IMR-90 (cell line): ENCODE results near the gene FCMR. TPM values are rescaled to one million over a fixed set of nuclear protein-coding genes. Genes with fewer than 3 reads are reported as not detected.
A peak's percentile ranks its signal among the peaks of the same experiment; 100 is the strongest.

Source experiments
- ATAC-seq: fragments of 200-7000 bp; cut with Tn5 transposase; 2 replicates; pipeline ENCODE4 v1.9.1; 2020; ENCODE audit warnings: low read depth, mild to moderate bottlenecking, moderate library complexity
- BruUV-seq: library from RNA; stranded (reverse); fragments of 400-500 nt; replicated peaks from 2 replicates; lab custom pipeline; 2021; lab: Mats Ljungman, UMichigan
- CTCF ChIA-PET: fragments of 300-600 bp; formaldehyde crosslinking; extraction: SDS; loops from one replicate; lab custom pipeline; 2021; ENCODE audit warnings: antibody characterized with exemption; lab: Yijun Ruan, JAX
- POLR2A ChIA-PET: fragments of 300-600 bp; sonication (Branson Sonifier 250); formaldehyde crosslinking; loops from one replicate; lab custom pipeline; 2022; ENCODE audit warnings: antibody characterized with exemption; ENCODE audit not compliant: unreplicated experiment; lab: Charles Lee
- DNase-seq: peaks from one replicate; pipeline ENCODE4 v3.0.0; 2013
- H2AFZ ChIP-seq: replicated peaks from 2 replicates; pipeline ENCODE3; 2013; ENCODE audit warnings: low read length, mild to moderate bottlenecking; ENCODE audit not compliant: poor library complexity
- H2AK5ac ChIP-seq: 2 replicates; pipeline ENCODE4 v1.6.1; 2013; ENCODE audit warnings: low read depth, low read length, inconsistent platforms
- H2AK9ac ChIP-seq: replicated peaks from 2 replicates; pipeline ENCODE3; 2013; ENCODE audit warnings: mild to moderate bottlenecking, low read depth, low read length, moderate library complexity; ENCODE audit not compliant: poor library complexity
- H2BK120ac ChIP-seq: 2 replicates; pipeline ENCODE4 v1.6.1; 2013; ENCODE audit warnings: low read depth, low read length, inconsistent platforms
- H2BK15ac ChIP-seq: 3 replicates; pipeline ENCODE4 v1.6.1; 2013; ENCODE audit warnings: low read depth, low read length, inconsistent platforms
- H2BK20ac ChIP-seq: 2 replicates; pipeline ENCODE4 v1.6.1; 2013; ENCODE audit warnings: low read depth, mild to moderate bottlenecking, inconsistent platforms, low read length, moderate library complexity
- H2BK5ac ChIP-seq: 2 replicates; pipeline ENCODE4 v1.6.1; 2013; ENCODE audit warnings: mild to moderate bottlenecking, low read depth, low read length, inconsistent platforms; ENCODE audit not compliant: poor library complexity, severe bottlenecking
- H3K14ac ChIP-seq: replicated peaks from 2 replicates; pipeline ENCODE4 v1.6.1; 2013; ENCODE audit warnings: low read depth, low read length, inconsistent platforms
- H3K18ac ChIP-seq: 2 replicates; pipeline ENCODE4 v1.6.1; 2013; ENCODE audit warnings: low read depth, low read length, control low read depth
- H3K23ac ChIP-seq: 2 replicates; pipeline ENCODE4 v1.6.1; 2013; ENCODE audit warnings: low read depth, low read length, inconsistent platforms
- H3K27ac ChIP-seq: 2 replicates; pipeline ENCODE4 v1.5.1; 2013; ENCODE audit warnings: mild to moderate bottlenecking, control low read depth, low read length; ENCODE audit not compliant: insufficient read depth
- H3K27me3 ChIP-seq: 2 replicates; pipeline ENCODE4 v1.6.1; 2013; ENCODE audit warnings: low read length; ENCODE audit not compliant: control insufficient read depth, insufficient read depth
- H3K36me3 ChIP-seq: 2 replicates; pipeline ENCODE4 v1.6.1; 2013; ENCODE audit warnings: low read length, mixed read lengths; ENCODE audit not compliant: control insufficient read depth, insufficient read depth
- H3K4ac ChIP-seq: 2 replicates; pipeline ENCODE4 v1.6.1; 2013; ENCODE audit warnings: low read depth, low read length, inconsistent platforms
- H3K4me1 ChIP-seq: 2 replicates; pipeline ENCODE4 v1.6.1; 2013; ENCODE audit warnings: low read length, mixed read lengths; ENCODE audit not compliant: control insufficient read depth, insufficient read depth
- H3K4me2 ChIP-seq: 2 replicates; pipeline ENCODE4 v1.6.1; 2013; ENCODE audit warnings: low read depth, mild to moderate bottlenecking, control low read depth, low read length, moderate library complexity
- H3K4me3 ChIP-seq: 2 replicates; pipeline ENCODE4 v1.5.1; 2013; ENCODE audit warnings: low read depth, mild to moderate bottlenecking, control low read depth, low read length, moderate library complexity; ENCODE audit not compliant: insufficient read depth
- H3K56ac ChIP-seq: 2 replicates; pipeline ENCODE4 v1.6.1; 2013; ENCODE audit warnings: low read length, inconsistent platforms; ENCODE audit not compliant: insufficient read depth; ENCODE audit errors: extremely low read depth
- H3K79me1 ChIP-seq, 2 experiments: 2 replicates each; pipeline ENCODE4 v1.6.1; 2013; ENCODE audit warnings: low read length in 2 of 2, inconsistent platforms in 1 of 2, low read depth in 1 of 2
- H3K9ac ChIP-seq: 2 replicates; pipeline ENCODE4 v1.6.1; 2013; ENCODE audit warnings: low read depth, low read length, control low read depth
- H3K9me1 ChIP-seq: 2 replicates; pipeline ENCODE4 v1.6.1; 2013; ENCODE audit warnings: low read length, inconsistent platforms; ENCODE audit not compliant: insufficient read depth
- H3K9me3 ChIP-seq: 2 replicates; pipeline ENCODE4 v1.6.1; 2013; ENCODE audit warnings: low read length; ENCODE audit not compliant: control insufficient read depth, insufficient read depth
- H4K20me1 ChIP-seq: 2 replicates; pipeline ENCODE4 v1.6.1; 2013; ENCODE audit warnings: low read length, inconsistent platforms; ENCODE audit not compliant: insufficient read depth
- H4K5ac ChIP-seq: 2 replicates; pipeline ENCODE4 v1.6.1; 2013; ENCODE audit warnings: mild to moderate bottlenecking, low read depth, low read length, control low read depth
- H4K8ac ChIP-seq, 2 experiments: 2 replicates each; pipeline ENCODE4 v1.6.1; 2013; ENCODE audit warnings: low read depth in 2 of 2, low read length in 2 of 2, control low read depth in 1 of 2, inconsistent platforms in 1 of 2
- H4K91ac ChIP-seq: 2 replicates; pipeline ENCODE4 v1.6.1; 2013; ENCODE audit warnings: low read depth, low read length, inconsistent platforms; ENCODE audit not compliant: insufficient read depth
- BHLHE40 ChIP-seq: fragments of 150-350 bp; IDR thresholded peaks from 2 replicates; pipeline ENCODE4 v1.6.1; 2016; ENCODE audit warnings: mild to moderate bottlenecking, low read depth, low read length
- CHD1 ChIP-seq: IDR thresholded peaks from 2 replicates; pipeline ENCODE4 v1.6.1; 2012; ENCODE audit warnings: low read depth, low read length, improper control_type of control experiment
- MAFK ChIP-seq: IDR thresholded peaks from 2 replicates; pipeline ENCODE4 v1.6.1; 2012; ENCODE audit warnings: low read depth, low read length, improper control_type of control experiment
- WGBS, 2 experiments: methylation state at CpG; one replicate each; pipeline versions ENCODE4 v1.1.5 to v1.1.7; 2013; ENCODE audit warnings: missing lambda C conversion rate in 2 of 2; ENCODE audit not compliant: insufficient read length in 1 of 2; ENCODE audit errors: extremely low coverage in 2 of 2; 5-methylcytosine and 5-hydroxymethylcytosine counted together
- dilution Hi-C: fragments of 300-500 bp; cut with HindIII; formaldehyde crosslinking; loops from one replicate; pipeline ENCODE4 v1.14.3; 2018; ENCODE audit warnings: low sequenced_read_pairs; ENCODE audit not compliant: unreplicated experiment
- in situ Hi-C: fragments of 300-500 bp; cut with MboI; formaldehyde crosslinking; loops from 3 replicates; pipeline ENCODE4 v1.14.3; 2019; ENCODE audit warnings: low sequenced_read_pairs, inconsistent platforms, mixed read lengths
- intact Hi-C: fragments of 100-400 bp; cut with micrococcal nuclease; formaldehyde crosslinking; loops from 2 replicates; pipeline ENCODE4 v1.10.0; 2022
- polyA plus RNA-seq, 3 experiments: library from polyadenylated mRNA; depleted of rRNA; stranded (reverse); fragments of >200 nt; gene quantifications; 2 replicates each; pipeline ENCODE4 v1.2.3, GENCODE V29; 2012; ENCODE audit warnings: low replicate concordance in 1 of 3
- total RNA-seq: library from RNA; depleted of rRNA; stranded (reverse); fragments of >200 nt; gene quantifications from 2 replicates; pipeline ENCODE4 v1.2.3, GENCODE V29; 2012

Gene FCMR
- total and polyA plus RNA-seq, 2 of the 4 experiments (the other 2 are of a cell fraction), result 0.09 TPM; not detected in 1

GRCh38 chr1:206969090-206969489 is 47.3 kb upstream of the FCMR start:
- Histone ChIP-seq H3K4me1 (no peaks in the 10 kb centered on the region), H3K9me3 (no peaks in the 10 kb centered on the region), H3K4ac (no peak overlapping the region), H4K91ac (no peak overlapping the region), H4K8ac (no peak overlapping the region), H3K79me1 (no peaks in the 10 kb centered on the region), H4K20me1 (no peaks in the 10 kb centered on the region), H2BK5ac (no peak overlapping the region), H3K14ac (no peak overlapping the region), H3K9ac (no peak overlapping the region), H2BK20ac (no peak overlapping the region), H2BK120ac (no peak overlapping the region), H3K4me3 (no peak overlapping the region), H2AK9ac (no peak overlapping the region), H3K27ac (no peak overlapping the region), H2BK15ac (no peak overlapping the region), H2AFZ (no peak overlapping the region), H3K18ac (no peak overlapping the region), H3K4me2 (no peak overlapping the region), H2AK5ac (no peak overlapping the region), H3K36me3 (no peaks in the 10 kb centered on the region), H3K9me1 (0 out of 2 replicates have a peak, but pooled peaks cover 2% of the 10 kb centered on the region), H4K5ac (no peak overlapping the region), H3K27me3 (peaks cover 44% of the 10 kb centered on the region), H3K23ac (no peak overlapping the region), H3K56ac (no peak overlapping the region)
- TF ChIP-seq MAFK, result peak; percentile 23; the same call in 1 of the 2 replicates
- TF ChIP-seq BHLHE40, result no peak
- no peak for TF ChIP-seq CHD1
- ChIA-PET CTCF (no interaction called here), POLR2A (no interaction called here)
- in situ Hi-C loops (no loop called here), dilution Hi-C loops (no loop called here), intact Hi-C loops (no loop called here)
- no CpG with 5 or more reads among the region's 5 CpGs for WGBS, 2 experiments
- no peak for DNase-seq
- ATAC-seq, result no peak
- BruUV-seq, result no TSS peak
